SJCRH30 (cell line): ENCODE measurements around the gene CGB1. TPM values are rescaled to one million over a fixed set of nuclear protein-coding genes. Genes with fewer than 3 reads are reported as not detected.
"Not testable (repeated sequence)": the region's sequence is repeated elsewhere in the genome, so short reads cannot be mapped to it uniquely, and the experiment has no call there.

Experiments used
- DNase-seq, 2 experiments: peaks; one replicate each; pipeline ENCODE4 v3.0.0-alpha.2; 2015 to 2020
- H3K27ac ChIP-seq: fragments of 250-450 bp; sonication (Bioruptor Pico); 2 replicates; pipeline ENCODE4 v1.5.1; 2020; ENCODE audit warnings: mild to moderate bottlenecking, moderate library complexity
- H3K27me3 ChIP-seq: fragments of 250-450 bp; sonication (Bioruptor Pico); 2 replicates; pipeline ENCODE4 v1.5.1; 2020; ENCODE audit warnings: mild to moderate bottlenecking, moderate library complexity
- H3K36me3 ChIP-seq: fragments of 250-450 bp; sonication (Bioruptor Pico); 2 replicates; pipeline ENCODE4 v1.5.1; 2020; ENCODE audit warnings: mild to moderate bottlenecking, moderate library complexity
- H3K4me1 ChIP-seq: fragments of 250-450 bp; sonication (Bioruptor Pico); 2 replicates; pipeline ENCODE4 v1.5.1; 2020; ENCODE audit warnings: mild to moderate bottlenecking, moderate library complexity
- H3K4me3 ChIP-seq: fragments of 250-450 bp; sonication (Bioruptor Pico); 2 replicates; pipeline ENCODE4 v1.5.1; 2020; ENCODE audit warnings: mild to moderate bottlenecking, moderate library complexity
- H3K9me3 ChIP-seq: fragments of 250-450 bp; sonication (Bioruptor Pico); replicated peaks from 2 replicates; pipeline ENCODE4 v1.5.1; 2020; ENCODE audit warnings: mild to moderate bottlenecking, moderate library complexity
- total RNA-seq: library from RNA; depleted of rRNA; stranded (reverse); fragments of >200 nt; shearing (Covaris generic); gene quantifications from 2 replicates; pipeline ENCODE4 v1.2.3, GENCODE V29; 2014; rRNA removed

CGB1 gene
- total RNA-seq = not detected in 2 replicates

DNA sequence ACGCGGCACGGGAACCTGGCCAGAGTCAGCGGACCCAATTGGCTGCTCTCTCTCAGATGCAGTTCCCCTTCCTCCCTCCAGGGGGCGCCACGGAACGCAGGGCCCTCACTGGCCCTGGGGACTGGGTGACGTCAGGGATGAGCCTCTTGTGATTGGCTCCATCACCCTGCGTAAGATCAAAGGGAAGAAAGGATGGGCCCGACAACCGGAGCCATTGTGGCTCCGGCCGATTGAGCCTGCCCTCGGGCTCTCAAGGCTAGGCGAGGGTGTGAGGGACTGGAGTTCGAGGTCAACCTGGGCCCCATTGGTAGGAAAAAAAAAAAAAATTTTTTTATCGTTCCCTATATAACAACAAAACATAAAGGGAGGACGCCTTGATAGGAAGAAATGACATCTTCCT is at the start of gene CGB1:
CGB1 (minus strand) TSS at position 81 of the 400 bp plus-strand sequence. CDS start 184 bp downstream, outside the sequence.
- H3K27me3 ChIP-seq, H3K36me3 ChIP-seq, H3K9me3 ChIP-seq, H3K4me3 ChIP-seq, H3K27ac ChIP-seq, H3K4me1 ChIP-seq: not testable (repeated sequence)
- DNase-seq = peak; percentile 40 to 43

DNA sequence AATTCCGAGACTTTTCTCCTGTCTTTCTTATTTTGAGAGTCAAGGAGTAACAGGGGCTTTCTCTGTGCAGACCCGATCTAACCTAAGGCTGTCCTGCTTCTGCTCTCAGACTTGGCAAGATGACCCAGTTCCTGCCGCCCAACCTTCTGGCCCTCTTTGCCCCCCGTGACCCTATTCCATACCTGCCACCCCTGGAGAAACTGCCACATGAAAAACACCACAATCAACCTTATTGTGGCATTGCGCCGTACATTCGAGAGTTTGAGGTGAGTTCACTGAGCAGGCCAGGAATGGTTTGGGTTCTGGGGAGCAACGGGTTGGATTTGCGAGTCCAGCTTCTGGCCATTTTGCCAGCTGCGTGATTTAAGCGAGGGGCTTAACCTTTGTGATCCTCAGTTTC is 49.6 kb upstream of the CGB1 start:
- no peaks in the 10 kb centered on the region for H3K9me3 ChIP-seq
- peak overlapping the region; percentile 92 for H3K27ac ChIP-seq
- peaks cover 5% of the 10 kb centered on the region; the same call in 1 of the 2 replicates for H3K4me1 ChIP-seq
- H3K27me3 ChIP-seq = no peaks in the 10 kb centered on the region
- H3K36me3 ChIP-seq = peaks cover 38% of the 10 kb centered on the region
- H3K4me3 ChIP-seq = peak overlapping the region; percentile 94
- DNase-seq = no peak

DNA sequence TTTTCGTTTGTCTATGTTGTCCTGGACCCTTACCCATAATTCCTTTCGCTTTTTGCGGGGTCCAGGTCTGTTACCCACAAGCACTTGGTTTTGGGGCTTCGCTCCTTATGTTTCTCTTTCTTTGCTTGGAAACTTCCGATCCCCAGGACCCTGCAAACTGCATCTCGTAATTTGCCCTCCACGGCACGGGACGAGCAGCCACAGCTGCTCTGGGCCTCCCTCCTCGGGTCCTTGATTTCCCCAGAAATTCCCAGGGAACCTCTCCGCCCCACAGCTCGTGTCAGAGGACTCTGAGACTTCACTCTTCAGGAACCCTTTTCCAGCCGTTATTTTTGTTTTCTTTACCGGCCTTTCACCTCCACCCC is 49.2 kb upstream of the CGB1 start:
- Histone ChIP-seq H3K4me3 (peak overlapping the region; percentile 94), H3K27me3 (no peaks in the 10 kb centered on the region), H3K36me3 (peaks cover 33% of the 10 kb centered on the region), H3K4me1 (peaks cover 5% of the 10 kb centered on the region; the same call in 1 of the 2 replicates), H3K9me3 (no peaks in the 10 kb centered on the region), H3K27ac (peak overlapping the region; percentile 92)
- no peak for DNase-seq

DNA sequence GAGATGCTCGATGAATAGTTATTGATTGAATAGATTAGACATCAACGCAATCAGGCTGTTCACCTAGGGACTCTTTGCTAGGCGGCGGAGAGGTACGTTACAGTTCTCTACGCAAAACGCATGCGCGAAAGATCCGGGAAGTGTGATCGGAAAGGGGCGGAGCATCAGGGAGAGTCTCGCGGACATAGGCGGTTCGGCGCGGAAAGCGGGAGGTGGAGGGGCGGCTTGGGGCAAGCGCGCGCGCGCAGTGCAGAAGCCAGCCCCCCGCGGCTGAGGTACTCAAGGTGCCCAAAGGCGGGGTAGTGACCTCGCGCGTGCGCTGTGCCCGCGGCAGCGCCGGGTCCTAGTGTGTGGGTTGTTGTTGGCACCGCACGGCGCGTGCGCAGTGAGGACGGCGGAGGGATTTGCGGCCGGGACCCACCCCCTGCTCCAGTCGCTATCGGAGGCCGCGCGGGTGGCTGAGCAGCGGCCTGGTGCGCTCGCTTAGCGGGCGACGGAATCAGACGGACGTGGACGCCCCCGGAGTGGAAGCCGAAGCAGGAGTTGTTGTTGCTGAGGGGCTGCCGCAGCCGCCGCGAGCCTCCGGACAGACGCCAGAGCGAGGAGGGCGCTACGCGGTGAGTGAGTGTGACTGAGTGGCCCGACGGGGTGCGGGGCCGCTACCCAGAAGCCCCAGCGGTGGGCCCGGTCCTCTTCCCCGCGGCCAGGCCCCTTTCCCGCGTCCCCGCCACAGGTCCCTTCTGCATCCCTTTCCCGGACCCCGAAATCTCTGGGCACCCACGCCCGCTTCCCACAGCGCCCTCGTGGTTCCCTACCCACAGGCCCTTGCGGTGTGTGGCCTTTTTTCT is 48.5 kb upstream of the CGB1 start, which contains the start of gene SNRNP70:
SNRNP70 (plus strand) TSS at position 432 of the 848 bp plus-strand sequence. CDS start 964 bp downstream, outside the sequence.
- Histone ChIP-seq H3K9me3 (no peaks in the 10 kb centered on the region), H3K36me3 (peaks cover 27% of the 10 kb centered on the region), H3K27ac (peak within 1 kb of the TSS; percentile 92), H3K4me3 (peak within 1 kb of the TSS; percentile 94), H3K4me1 (peaks cover 5% of the 10 kb centered on the region; the same call in 1 of the 2 replicates), H3K27me3 (no peaks in the 10 kb centered on the region)
- DNase-seq = peak; percentile 99

DNA sequence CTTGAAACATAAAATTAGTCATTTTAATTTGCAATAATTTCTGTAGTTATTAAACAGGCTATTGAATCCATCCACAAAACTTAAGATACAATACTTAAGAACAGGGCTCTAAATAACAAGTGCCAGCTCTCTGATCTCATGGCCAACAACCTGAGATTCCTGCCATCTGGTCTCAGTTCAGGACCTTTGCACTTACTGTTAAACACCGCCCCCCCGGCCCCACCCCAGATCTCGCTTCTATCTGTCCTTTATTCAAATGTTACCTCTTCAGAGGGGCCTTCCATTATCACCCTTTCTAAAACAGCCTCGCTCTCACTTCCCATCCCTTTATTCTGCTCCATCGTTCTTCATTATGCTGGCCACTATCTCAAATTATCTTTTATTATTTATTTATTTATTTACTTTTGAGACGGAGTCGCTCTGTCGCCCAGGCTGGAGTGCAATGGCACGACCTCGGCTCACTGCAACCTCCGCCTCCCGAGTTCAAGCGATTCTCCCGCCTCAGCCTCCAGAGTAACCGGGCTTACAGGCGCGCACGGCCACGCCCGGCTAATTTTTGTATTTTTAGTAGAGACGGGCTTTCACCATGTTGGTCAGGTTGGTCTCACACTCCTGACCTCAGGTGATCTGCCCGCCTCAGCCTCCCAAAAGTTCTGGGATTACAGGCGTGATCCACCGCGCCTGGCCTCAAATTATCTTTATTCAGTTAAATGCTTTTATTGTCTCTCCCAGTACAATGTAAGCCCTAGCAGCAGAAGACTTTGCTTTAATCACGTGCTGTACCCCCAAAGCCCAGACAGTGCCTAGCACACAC is 47.7 kb upstream of the CGB1 start:
- DNase-seq = no peak
- H3K4me3 ChIP-seq = peak overlapping the region; percentile 94
- H3K27me3 ChIP-seq = no peaks in the 10 kb centered on the region
- peaks cover 23% of the 10 kb centered on the region for H3K36me3 ChIP-seq
- no peaks in the 10 kb centered on the region for H3K9me3 ChIP-seq
- peak overlapping the region; percentile 92 for H3K27ac ChIP-seq
- peaks cover 5% of the 10 kb centered on the region; the same call in 1 of the 2 replicates for H3K4me1 ChIP-seq

DNA sequence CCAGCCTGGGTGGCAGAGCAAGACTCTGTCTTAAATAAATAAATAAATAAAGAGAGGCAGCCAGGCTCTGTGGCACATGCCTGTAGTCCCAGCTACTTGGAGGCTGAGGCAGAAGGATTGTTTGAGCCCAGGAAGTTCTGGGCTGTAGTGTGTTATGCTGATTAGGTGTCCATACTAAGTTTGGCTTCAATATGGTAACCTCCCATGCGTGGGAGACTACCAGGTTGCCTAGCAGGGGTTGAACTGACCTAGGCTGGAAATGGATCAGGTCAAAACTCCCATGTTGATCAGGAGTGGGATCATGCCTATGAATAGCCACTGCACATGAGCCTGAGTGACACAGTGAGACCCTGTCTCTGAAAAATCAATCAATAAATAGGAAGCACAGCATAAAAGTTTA is 44.6 kb upstream of the CGB1 start:
- Histone ChIP-seq H3K36me3 (peaks cover under 1% of the 10 kb centered on the region; the same call in 1 of the 2 replicates), H3K27ac (no peak overlapping the region), H3K9me3 (no peaks in the 10 kb centered on the region), H3K4me1 (no peaks in the 10 kb centered on the region; the same call in 1 of the 2 replicates), H3K4me3 (no peak overlapping the region), H3K27me3 (no peaks in the 10 kb centered on the region)
- no peak for DNase-seq

DNA sequence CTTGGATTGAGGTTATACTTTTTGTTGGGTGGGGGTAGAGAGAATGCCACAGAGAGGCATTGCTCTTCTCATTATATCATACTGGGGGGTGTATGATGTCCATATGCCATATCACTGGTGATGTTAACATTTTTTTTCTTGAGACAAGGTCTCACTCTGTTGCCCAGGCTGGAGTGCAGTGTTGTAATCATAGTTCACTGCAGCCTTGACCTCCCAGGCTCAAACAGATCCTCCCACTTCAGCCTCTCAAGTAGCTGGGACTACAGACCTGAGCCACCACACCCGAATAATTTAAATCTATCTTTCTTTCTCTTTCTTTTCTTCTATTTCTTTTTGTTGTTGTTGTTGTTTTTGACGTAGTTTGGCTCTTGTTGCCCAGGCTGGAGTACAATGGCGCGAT is 43.7 kb upstream of the CGB1 start:
- Histone ChIP-seq H3K27me3 (no peaks in the 10 kb centered on the region), H3K4me1 (no peaks in the 10 kb centered on the region), H3K4me3 (no peak overlapping the region), H3K36me3 (no peaks in the 10 kb centered on the region), H3K27ac (no peak overlapping the region), H3K9me3 (no peaks in the 10 kb centered on the region)
- no peak for DNase-seq

DNA sequence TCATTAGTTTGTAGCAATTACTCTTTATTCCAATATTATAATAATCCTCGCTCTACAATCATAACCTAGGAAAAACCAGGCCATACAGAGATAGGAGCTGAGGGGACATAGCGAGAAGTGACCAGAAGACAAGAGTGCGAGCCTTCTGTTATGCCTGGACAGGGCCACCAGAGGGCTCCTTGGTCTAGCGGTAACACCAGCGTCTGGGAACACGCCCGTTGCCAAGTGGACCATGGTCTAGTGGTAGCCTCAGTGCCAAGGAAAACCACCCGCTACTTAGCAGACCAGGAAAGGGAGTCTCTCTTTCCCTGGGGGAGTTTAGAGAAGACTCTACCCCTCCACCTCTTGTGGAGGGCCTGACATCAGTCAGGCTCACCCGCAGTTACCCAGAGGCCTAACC is 38.2 kb upstream of the CGB1 start:
- H3K27me3 ChIP-seq, H3K4me3 ChIP-seq, H3K27ac ChIP-seq, H3K36me3 ChIP-seq, H3K4me1 ChIP-seq, H3K9me3 ChIP-seq: not testable (repeated sequence)
- peak; percentile 70 to 71 for DNase-seq

DNA sequence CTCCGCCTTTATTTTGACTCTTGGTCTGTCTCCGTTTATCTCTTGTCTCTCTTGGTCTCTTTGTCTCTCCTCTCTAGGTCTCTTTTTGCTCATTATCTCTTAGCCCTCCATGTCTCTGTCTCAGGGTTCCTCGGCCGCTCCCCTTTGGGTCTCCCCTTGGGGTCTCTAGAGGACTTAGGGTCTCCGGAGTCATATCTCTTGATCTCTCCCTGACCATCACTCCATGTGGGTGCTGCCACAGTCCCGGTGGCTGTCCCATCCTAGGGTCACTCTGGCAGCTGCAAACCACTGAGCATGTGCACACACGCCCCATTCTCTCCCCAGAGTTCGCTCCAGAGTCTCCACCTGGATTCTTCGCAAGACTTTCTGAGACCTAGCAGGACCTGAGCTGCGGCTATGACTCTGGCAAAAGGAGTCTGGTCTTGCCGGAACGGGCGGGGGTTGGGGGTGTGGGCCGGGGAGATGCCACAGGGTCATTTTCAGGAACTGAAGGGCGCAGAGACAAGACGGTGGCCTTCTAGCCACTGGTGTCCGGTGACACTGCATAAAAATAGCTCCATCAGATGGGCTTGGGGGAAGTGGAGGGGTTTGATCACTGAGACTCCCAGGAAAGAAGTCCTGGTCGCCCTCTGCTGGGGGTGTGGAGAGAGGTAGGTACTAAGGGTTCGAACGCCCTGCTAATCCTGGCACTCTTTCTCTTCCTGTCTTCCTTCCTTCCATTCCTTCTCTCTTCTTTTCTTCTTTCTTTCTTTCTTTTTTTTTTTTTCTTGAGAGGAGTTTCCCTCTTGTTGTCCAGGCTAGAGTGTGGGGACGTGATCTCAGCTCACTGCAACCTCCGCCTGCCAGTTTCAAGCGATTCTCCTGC is 37.1 kb upstream of the CGB1 start:
- H3K27me3 ChIP-seq = no peaks in the 10 kb centered on the region
- H3K4me3 ChIP-seq = no peak overlapping the region
- H3K9me3 ChIP-seq = no peaks in the 10 kb centered on the region
- peak; percentile 73 to 75 for DNase-seq
- H3K4me1 ChIP-seq = no peaks in the 10 kb centered on the region
- no peaks in the 10 kb centered on the region for H3K36me3 ChIP-seq
- H3K27ac ChIP-seq = no peak overlapping the region

DNA sequence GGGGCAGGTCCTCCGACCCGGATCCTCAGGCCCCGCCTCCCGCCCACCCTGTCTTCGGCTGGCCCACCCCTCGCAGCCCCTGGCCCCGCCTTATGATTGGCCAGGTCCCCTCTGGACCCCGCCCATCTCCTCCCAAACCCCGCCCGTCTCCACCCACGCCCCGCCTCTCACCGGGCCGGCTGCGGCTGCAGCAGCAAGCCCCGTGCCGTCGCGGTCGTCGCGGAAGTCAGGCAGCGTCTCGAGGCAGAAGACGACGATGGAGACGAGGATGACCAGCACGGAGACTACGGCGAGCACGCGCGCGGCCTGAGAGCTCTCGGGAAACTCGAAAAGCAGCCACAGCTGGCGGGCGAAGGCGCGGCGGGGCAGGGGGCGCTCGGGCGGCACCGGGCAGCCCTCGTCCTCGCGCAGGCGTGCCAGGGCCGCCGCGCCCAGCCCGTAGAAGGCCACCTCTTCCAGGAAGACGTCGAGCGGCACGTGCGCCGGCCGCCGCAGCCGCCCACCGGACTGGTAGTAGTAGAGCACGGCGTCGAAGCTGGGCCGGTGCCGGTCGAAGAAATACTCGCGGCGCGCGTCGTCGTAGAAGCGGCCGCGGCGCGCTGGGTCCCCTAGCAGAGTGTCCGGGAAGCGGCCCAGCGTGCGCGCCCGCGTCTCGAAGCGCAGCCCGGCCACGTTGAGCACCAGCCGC is 35.3 kb upstream of the CGB1 start:
- Histone ChIP-seq H3K27me3 (no peaks in the 10 kb centered on the region), H3K27ac (no peak overlapping the region), H3K4me3 (no peak overlapping the region), H3K36me3 (no peaks in the 10 kb centered on the region), H3K4me1 (no peaks in the 10 kb centered on the region), H3K9me3 (no peaks in the 10 kb centered on the region)
- DNase-seq = no peak

DNA sequence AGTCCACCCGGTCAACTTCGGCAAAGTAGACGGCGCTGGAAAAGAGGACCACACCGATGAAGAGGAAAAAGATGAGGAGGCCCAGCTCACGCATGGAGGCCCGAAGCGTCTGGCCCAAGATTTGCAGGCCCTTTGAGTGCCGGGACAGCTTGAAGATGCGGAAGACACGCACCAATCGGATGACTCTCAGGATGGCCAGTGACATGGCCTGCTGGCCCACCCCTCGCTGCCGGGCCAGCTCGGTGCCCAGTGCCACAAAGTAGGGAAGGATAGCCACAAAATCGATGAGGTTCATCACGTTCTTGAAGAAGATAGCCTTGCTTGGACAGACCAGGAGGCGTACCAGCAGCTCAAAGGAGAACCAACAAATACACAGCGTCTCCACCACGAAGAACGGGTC is 33.7 kb upstream of the CGB1 start:
- no peaks in the 10 kb centered on the region for H3K9me3 ChIP-seq
- H3K27ac ChIP-seq = no peak overlapping the region
- no peak overlapping the region for H3K4me3 ChIP-seq
- no peak for DNase-seq
- peaks cover 7% of the 10 kb centered on the region for H3K27me3 ChIP-seq
- H3K36me3 ChIP-seq = no peaks in the 10 kb centered on the region
- H3K4me1 ChIP-seq = no peaks in the 10 kb centered on the region

DNA sequence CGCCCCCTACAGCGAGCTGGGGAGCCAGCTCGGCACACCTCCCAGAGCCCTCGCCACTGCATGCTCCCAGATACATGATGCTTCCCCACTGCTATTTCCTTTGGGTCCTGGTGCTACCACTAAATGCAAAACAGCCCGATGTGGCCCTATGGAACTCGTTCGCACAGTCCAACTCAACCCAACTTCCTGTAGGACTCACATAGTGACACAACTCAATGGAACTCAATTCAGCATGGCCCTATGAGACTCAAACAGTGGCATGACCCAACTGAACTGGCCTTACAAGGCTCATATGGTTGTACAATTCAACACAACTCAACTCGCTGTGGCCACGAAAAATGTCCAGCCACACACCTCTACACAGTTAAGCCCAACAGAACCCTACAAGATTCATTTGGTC is 32.3 kb upstream of the CGB1 start:
- H3K4me3 ChIP-seq = no peak overlapping the region
- DNase-seq = no peak
- H3K36me3 ChIP-seq = no peaks in the 10 kb centered on the region
- H3K4me1 ChIP-seq = no peaks in the 10 kb centered on the region
- no peaks in the 10 kb centered on the region for H3K9me3 ChIP-seq
- no peak overlapping the region for H3K27ac ChIP-seq
- H3K27me3 ChIP-seq = peaks cover 15% of the 10 kb centered on the region

DNA sequence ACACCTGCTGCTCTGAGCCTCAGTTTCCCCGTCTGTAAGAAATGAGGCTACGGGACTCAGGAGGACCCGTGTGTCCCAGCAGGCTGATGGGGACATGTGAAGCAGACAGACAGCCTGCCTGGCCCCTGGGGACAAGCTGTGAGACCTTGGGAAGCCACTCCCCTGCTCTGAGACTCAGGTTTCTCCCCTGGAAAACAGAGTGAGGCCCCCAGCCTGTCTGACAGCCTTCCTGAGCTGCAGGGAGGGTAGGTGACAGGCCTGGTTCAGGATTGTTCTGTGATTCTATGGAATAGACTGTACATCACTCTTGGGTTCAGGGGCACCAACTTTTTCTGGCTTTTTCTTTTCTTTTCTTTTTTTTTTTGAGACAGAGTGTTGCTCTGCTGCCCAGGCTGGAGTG is 30.9 kb upstream of the CGB1 start:
- Histone ChIP-seq H3K36me3 (no peaks in the 10 kb centered on the region), H3K27me3 (peaks cover 27% of the 10 kb centered on the region), H3K4me1 (no peaks in the 10 kb centered on the region), H3K4me3 (no peak overlapping the region), H3K27ac (no peak overlapping the region), H3K9me3 (no peaks in the 10 kb centered on the region)
- no peak for DNase-seq
